Smooth muscle cell (in vitro differentiated cells): ENCODE measurements around the gene COPG1. TPM values are rescaled to one million over a fixed set of nuclear protein-coding genes. Genes with fewer than 3 reads are reported as not detected.

ENCODE experiments used
- DNase-seq: peaks from one replicate; lab custom pipeline; 2025; ENCODE audit not compliant: unreplicated experiment; lab: John Stamatoyannopoulos, UW
- H2AFZ ChIP-seq: fragments of 200-600 bp; sonication (generic); 2 replicates; pipeline ENCODE4 v1.6.0; 2016; ENCODE audit warnings: antibody characterized with exemption, low read depth, mild to moderate bottlenecking
- H3F3A ChIP-seq: fragments of 200-600 bp; sonication (generic); 2 replicates; pipeline ENCODE4 v1.6.0; 2017; ENCODE audit warnings: antibody characterized with exemption, low read depth
- H3K27ac ChIP-seq: fragments of 200-600 bp; sonication (generic); 2 replicates; pipeline ENCODE4 v1.5.1; 2016; ENCODE audit warnings: low read depth, mild to moderate bottlenecking
- H3K27me3 ChIP-seq: fragments of 200-600 bp; sonication (generic); 2 replicates; pipeline ENCODE4 v1.6.1; 2016; ENCODE audit warnings: low read depth, mild to moderate bottlenecking
- H3K36me3 ChIP-seq: fragments of 200-600 bp; sonication (generic); 2 replicates; pipeline ENCODE4 v1.5.1; 2016; ENCODE audit warnings: low read depth
- H3K4me1 ChIP-seq: fragments of 200-600 bp; sonication (generic); 2 replicates; pipeline ENCODE4 v1.5.1; 2016; ENCODE audit warnings: low read depth
- H3K4me2 ChIP-seq: fragments of 200-600 bp; sonication (generic); 2 replicates; pipeline ENCODE4 v1.6.0; 2016; ENCODE audit warnings: mild to moderate bottlenecking
- H3K4me3 ChIP-seq: fragments of 200-600 bp; sonication (generic); 2 replicates; pipeline ENCODE4 v1.5.1; 2016; ENCODE audit warnings: mild to moderate bottlenecking
- H3K79me2 ChIP-seq: fragments of 200-600 bp; sonication (generic); 2 replicates; pipeline ENCODE4 v1.6.0; 2016; ENCODE audit warnings: low read depth, mild to moderate bottlenecking
- H3K9ac ChIP-seq: fragments of 200-600 bp; sonication (generic); 2 replicates; pipeline ENCODE4 v1.6.0; 2016; ENCODE audit warnings: low read depth
- H3K9me3 ChIP-seq: fragments of 200-600 bp; sonication (generic); replicated peaks from 2 replicates; pipeline ENCODE4 v1.5.1; 2016; ENCODE audit warnings: low read depth
- H4K20me1 ChIP-seq: fragments of 200-600 bp; sonication (generic); 2 replicates; pipeline ENCODE4 v1.6.0; 2016; ENCODE audit warnings: low read depth
- CTCF ChIP-seq: fragments of 200-600 bp; sonication (generic); IDR thresholded peaks from 2 replicates; pipeline ENCODE4 v1.5.1; 2017; ENCODE audit warnings: borderline replicate concordance, mild to moderate bottlenecking, antibody characterized with exemption; ENCODE audit not compliant: insufficient read depth, poor library complexity, severe bottlenecking
- WGBS: methylation state at CpG from one replicate; pipeline ENCODE4 v1.1.7; 2016; ENCODE audit warnings: low lambda C conversion rate; 5-methylcytosine and 5-hydroxymethylcytosine counted together
- polyA plus RNA-seq: library from polyadenylated mRNA; unstranded; fragments of >200 nt; fragmentation: Nextera tagmentation; extraction: Ambion mirVana; gene quantifications from 2 replicates; pipeline ENCODE4 v1.2.1, GENCODE V29; 2016
- total RNA-seq: library from RNA; depleted of rRNA; stranded (reverse); fragments of >200 nt; gene quantifications from 2 replicates; pipeline ENCODE4 v1.2.3, GENCODE V29; 2014

The COPG1 gene
- total and polyA plus RNA-seq, 2 experiments from 2014 or later: 177 to 265 TPM

GRCh38 chr3:129282727-129283327 is 33.4 kb downstream of the COPG1 start:
- Histone ChIP-seq H3F3A (peaks cover 6% of the 10 kb centered on the region), H3K27me3 (no peaks in the 10 kb centered on the region), H2AFZ (no peak overlapping the region), H3K27ac (no peak overlapping the region), H3K4me2 (no peak overlapping the region), H4K20me1 (peaks cover 11% of the 10 kb centered on the region), H3K79me2 (peaks cover 5% of the 10 kb centered on the region), H3K4me3 (no peak overlapping the region), H3K36me3 (no peaks in the 10 kb centered on the region), H3K9me3 (no peaks in the 10 kb centered on the region), H3K4me1 (peaks cover 13% of the 10 kb centered on the region), H3K9ac (no peak overlapping the region)
- WGBS: 80% methylated on average over 6 of the region's 6 CpGs
- DNase-seq: no peak
- TF ChIP-seq CTCF: no peak

- peaks cover 5% of the 10 kb centered on the region for H3K79me2 ChIP-seq
- H3K9ac ChIP-seq: no peak overlapping the region
- 52% methylated on average over 2 of the region's 2 CpGs for WGBS
- no peak for TF ChIP-seq CTCF
- H3K27ac ChIP-seq: no peak overlapping the region
- no peaks in the 10 kb centered on the region for H3K4me1 ChIP-seq
- H3K4me2 ChIP-seq: no peak overlapping the region
- H3K36me3 ChIP-seq: peaks cover 6% of the 10 kb centered on the region
- no peak for DNase-seq
- H2AFZ ChIP-seq: no peak overlapping the region
- no peaks in the 10 kb centered on the region for H3K27me3 ChIP-seq
- H3K9me3 ChIP-seq: no peaks in the 10 kb centered on the region
- no peaks in the 10 kb centered on the region for H3F3A ChIP-seq
- peaks cover 4% of the 10 kb centered on the region for H4K20me1 ChIP-seq
- H3K4me3 ChIP-seq: no peak overlapping the region
Measured at GRCh38 chr3:129286081-129286480, 36.7 kb downstream of the COPG1 start.

DNA sequence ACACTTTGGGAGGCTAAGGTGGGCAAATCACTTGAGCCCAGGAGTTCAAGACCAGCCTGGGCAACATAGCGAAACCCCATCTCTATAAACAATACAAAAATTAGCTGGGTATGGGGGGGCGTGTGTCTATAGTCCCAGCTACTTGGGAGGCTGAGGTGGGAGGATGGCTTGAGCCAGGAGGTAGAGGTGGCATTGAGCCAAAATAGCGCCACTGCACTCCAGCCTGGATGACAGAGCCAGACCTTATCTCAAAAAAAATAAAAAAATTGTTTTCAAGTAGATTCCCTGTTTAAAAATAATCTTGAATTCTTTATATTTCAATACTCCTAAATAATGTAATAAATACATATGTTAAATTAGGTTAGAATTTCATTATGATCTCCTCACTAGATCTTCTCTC is 39.0 kb downstream of the COPG1 start:
- no peak overlapping the region for H3K9ac ChIP-seq
- H3K4me3 ChIP-seq: no peak overlapping the region
- no peaks in the 10 kb centered on the region for H3K9me3 ChIP-seq
- no peak overlapping the region for H2AFZ ChIP-seq
- H3K79me2 ChIP-seq: no peaks in the 10 kb centered on the region
- no peaks in the 10 kb centered on the region for H3F3A ChIP-seq
- no peaks in the 10 kb centered on the region for H3K27me3 ChIP-seq
- H3K4me1 ChIP-seq: no peaks in the 10 kb centered on the region
- no peak overlapping the region for H3K4me2 ChIP-seq
- peaks cover 4% of the 10 kb centered on the region for H4K20me1 ChIP-seq
- WGBS: 98% methylated on average over 3 of the region's 3 CpGs
- peaks cover 6% of the 10 kb centered on the region for H3K36me3 ChIP-seq
- no peak overlapping the region for H3K27ac ChIP-seq
- DNase-seq: no peak
- TF ChIP-seq CTCF: no peak

DNA sequence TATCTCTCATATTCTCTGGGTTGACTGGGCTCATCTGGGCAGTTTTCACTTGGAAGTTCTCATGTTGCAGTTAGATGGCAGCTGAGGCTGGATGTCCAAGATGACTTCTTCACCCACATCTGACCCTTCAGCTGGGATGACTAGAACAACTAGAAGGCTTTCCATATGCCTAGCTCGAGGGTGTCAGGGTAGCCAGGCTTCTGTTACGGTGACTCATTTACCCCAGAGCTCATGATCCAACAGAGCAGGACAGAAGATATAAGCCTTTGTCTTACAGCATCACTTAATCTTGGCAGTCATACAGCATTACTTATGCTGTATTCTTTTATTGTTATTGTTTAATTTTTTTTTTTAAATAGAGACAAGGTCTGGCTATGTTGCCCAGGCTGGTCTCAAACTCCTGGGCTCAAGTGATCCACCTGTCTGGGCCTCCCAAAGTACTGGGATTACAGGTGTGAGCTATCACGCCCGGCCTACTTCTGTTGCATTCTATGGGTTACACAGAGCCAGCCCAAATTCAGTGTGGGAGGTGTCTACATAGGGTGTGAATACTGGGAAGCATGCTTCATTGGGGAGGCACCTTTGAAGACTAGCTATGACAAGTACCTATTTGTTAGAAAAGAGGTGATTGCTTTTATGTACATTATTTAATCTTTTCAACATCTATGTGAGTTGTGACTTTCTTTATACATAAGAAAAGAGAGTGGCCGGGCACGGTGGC is 40.0 kb downstream of the COPG1 start:
- 82% methylated on average over 6 of the region's 6 CpGs for WGBS
- Histone ChIP-seq H3K9me3 (no peaks in the 10 kb centered on the region), H3K4me2 (no peak overlapping the region), H3K79me2 (no peaks in the 10 kb centered on the region), H3K9ac (no peak overlapping the region), H3K4me1 (no peaks in the 10 kb centered on the region), H3K27me3 (no peaks in the 10 kb centered on the region), H3F3A (no peaks in the 10 kb centered on the region), H3K36me3 (peaks cover 6% of the 10 kb centered on the region), H3K27ac (no peak overlapping the region), H2AFZ (no peak overlapping the region), H4K20me1 (peaks cover 4% of the 10 kb centered on the region), H3K4me3 (no peak overlapping the region)
- no peak for TF ChIP-seq CTCF
- no peak for DNase-seq
